HG02678 (cell line): ENCODE measurements around the gene USP7.
"Not testable (repeated sequence)": the region's sequence is repeated elsewhere in the genome, so short reads cannot be mapped to it uniquely, and the experiment has no call there.

Experiments
- ATAC-seq: cut with Tn5 transposase; IDR thresholded peaks from one replicate; pipeline ENCODE4 v1.9.1; 2021; ENCODE audit warnings: mild to moderate bottlenecking, moderate library complexity; ENCODE audit not compliant: unreplicated experiment

The USP7 gene

DNA sequence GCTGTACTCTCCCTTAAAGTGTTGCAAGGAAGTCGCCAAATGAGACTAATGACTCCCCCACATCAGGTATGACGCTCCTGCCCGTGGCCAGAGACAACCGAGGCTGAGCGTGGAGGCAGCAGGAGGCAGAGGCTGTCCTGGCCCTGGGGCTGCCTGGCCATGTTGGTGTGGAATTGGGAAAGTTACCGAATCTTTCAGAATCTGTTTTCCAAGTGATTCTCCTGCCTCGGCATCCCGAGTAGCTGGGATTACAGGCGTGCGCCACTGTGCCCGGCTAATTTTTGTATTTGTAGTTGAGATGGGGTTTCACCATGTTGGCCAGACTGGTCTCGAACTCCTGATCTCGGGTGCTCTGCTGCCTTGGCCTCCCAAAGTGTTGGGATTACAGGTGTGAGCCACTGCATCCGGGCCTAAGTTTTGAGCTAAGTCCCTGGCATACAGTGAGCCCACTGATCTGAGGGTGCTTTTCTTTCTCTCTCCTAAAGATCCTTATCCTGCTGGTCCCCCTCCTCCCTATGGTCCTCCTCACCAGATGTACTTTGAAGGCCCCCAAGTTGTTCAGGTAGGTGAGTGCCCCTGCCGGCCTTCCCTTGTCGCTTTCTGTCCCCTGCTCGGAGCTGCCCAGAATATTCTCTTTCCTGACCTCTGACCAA lies 80.9 kb downstream of the USP7 start:
- ATAC-seq: no peak

DNA sequence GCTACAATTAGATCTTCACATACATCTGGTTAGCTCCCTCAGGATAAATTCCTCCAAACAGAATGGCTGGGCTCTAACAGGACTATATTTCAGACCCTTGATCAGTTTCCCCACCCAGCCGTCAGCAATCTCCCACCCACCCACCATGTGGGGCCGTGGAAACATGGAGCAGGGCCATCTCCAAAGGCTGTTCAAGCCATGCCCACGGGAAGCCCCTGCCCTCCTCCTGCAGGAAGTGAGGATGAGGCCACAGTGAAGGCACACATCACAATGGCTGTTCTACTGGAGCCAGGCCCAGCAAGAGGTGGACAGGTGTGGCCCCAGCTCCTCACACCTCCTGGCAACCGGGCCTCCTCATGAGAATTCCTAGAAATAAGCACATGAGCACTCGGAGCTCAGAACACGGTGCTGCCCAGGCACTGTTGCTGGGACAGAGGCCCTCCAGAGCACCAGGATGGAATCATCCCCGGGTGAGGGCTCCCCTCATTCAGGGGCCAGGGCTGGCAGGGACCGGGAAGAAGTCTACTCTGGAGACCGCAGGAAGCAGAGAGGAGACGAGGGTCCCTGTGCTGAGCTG lies 81.6 kb downstream of the USP7 start, which contains the start of gene LITAFD:
Gene LITAFD, plus strand, starts transcription at position 311 of the 577 bp plus-strand sequence. CDS start 2,005 bp downstream, outside the sequence.
- ATAC-seq: no peak

DNA sequence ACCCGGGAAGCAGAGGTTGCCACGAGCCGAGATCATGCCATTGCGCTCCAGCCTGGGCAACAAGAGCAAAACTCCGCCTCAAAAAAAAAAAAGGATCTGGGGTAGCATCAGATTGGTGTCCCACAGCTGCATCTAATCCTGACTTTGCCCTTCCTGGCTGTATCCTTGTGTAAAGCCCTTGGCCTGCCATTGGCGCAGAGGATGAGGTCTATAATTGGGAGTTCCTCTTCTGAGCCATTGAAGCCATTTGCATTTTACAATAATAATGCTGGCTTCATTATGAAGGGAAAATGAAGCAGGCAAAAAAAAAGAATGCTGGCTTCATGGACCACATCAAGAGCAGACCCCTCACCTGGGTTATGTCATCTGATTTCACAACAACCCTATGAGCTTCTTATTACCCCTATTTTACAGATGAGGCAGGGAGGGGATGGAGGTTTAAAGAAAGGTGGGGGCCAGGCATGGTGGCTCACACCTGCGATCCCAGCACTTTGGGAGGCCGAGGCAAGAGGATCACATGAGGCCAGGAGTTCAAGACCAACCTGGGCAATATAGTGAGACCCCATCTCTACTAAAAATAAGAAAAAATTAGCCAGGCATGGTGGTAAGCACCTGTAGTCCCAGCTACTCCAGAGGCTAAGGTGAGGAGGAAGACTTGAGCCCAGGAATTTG lies 82.7 kb downstream of the USP7 start:
- ATAC-seq: no peak

DNA sequence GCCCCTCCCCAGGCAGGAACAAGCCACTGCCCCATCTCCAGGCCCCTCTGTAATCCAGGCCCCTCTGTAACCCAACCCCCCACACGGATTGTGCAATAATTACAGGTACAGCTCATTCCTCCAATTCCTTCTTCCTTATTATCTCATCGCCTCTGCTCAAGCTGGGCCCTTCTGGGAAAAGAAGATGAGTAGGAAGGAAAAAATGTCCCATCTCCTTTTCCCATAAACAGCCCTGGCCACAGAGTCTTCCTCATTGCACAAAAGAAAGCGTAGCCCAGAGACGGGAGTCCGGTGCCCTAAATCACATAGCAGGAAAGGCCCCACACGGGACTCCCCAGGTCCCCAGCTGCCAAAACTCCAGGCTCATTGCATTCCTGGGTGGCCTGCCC lies 85.2 kb downstream of the USP7 start:
- no peak for ATAC-seq

DNA sequence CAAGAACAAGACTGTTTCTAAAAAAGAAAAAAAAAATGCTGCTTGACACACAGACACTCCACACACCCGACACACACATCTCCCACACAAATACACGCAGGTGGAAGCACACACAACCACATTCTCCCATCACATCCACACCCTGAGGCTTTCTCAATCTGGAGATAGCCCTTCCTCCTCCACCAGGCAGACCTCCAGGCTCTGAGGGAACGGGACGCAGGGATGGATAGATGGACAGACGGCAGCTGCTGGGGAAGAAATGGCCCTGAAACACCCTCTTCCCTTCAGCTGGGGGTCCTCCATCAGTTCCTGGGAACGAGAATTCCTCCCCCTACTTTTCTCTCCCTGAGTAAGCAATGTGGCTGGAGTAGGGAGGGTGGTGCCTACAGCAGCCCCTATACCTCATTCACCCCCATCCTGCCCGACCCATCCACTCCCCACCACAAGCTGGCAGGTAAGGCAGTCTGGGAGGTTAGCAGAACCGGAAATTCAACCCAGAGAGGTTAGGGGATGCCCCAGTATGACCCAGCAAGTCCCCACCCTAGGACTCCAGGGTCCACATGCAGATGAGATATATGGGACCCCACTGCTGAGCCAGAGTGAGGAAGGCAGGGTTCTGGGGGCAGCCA lies 85.7 kb downstream of the USP7 start:
- ATAC-seq: no peak

DNA sequence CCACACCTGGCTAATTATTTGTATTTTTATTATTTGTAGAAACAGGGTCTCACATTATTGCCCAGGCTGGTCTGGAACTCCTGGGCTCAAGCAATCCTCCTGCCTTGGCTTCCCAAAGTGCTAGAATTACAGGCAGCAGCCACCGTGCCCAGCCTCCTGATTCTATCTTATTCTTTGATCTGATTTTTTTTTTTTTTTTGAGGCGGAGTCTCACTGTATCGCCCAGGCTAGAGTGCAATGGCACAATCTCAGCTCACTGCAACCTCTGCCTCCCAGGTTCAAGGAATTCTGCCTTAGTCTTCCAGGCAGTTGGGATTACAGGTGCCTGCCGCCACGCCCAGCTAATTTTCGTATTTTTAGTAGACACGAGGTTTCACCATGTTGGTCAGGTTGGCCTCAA lies 88.4 kb downstream of the USP7 start:
- ATAC-seq: not testable (repeated sequence)

DNA sequence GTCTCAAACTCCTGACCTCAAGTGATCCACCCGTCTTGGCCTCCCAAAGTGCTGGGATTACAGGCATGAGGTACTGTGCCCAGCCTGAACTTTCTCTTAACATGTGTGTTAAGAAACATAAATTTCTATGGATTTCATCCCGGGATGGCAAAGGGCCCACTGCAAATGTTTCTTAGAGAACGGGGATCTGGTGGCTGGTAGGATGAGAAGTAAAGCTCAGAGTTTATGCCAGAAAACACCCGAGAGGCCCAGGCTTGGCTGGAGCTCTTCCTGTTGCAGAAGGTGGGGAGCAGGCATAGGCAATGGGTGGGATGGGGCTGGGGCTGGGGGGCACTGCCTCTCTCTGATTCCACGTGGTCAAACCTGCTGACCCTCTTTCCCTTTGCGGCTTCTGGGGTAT lies 89.3 kb downstream of the USP7 start:
- no peak for ATAC-seq

DNA sequence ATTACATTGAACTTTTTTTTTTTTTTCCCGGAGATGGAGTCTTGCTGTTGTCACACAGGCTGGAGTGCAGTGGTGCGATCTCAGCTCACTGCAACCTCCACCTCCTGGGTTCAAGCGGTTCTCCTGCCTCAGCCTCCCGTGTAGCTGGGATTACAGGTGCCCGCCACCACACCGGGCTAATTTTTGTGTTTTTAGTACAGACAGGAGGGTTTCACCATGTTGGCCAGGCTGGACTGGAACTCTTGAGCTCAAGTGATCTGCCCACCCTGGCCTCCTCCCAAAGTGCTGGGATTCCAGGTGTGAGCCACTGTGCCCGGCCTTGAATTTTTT lies 89.9 kb downstream of the USP7 start:
- not testable (repeated sequence) for ATAC-seq

DNA sequence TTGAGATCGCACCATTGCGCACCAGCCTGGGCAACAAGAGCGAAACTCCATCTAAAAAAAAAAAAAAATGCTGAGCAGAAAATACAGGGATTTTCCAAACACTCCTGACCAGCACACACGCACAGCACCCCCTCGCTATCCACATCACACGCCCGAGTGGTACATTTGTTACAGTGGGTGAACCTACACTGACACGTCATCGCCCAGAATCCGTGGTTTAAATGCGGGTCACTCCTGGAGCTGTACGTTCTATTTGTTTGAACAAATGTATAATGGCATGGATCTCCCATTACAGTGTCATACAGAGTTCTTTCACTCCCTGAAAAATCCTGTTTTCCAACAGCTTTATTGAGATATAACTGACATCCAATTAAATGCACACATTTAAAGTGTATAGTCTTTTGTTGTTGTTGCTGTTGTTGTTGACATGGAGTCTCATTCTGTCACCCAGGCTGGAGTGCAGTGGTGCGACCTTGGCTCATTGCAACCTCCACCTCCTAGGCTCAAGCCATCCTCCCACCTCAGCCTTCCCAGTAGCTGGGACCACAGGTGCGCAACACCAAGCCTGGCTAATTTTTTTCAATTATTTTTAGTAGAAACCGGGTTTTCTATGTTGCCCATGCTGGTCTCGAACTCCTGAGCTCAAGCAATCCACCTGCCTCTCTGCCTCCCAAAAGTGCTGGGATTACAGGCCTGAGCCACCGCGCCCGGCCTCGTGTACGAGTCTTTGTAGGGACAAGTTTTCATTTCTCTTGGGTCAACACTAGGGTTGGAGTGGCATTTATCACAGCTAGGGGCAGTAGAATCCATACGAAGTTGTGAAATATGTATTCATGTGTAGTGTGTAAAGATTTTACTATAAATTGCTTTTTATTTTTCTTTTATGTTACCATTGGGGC lies 90.5 kb downstream of the USP7 start:
- no peak for ATAC-seq

DNA sequence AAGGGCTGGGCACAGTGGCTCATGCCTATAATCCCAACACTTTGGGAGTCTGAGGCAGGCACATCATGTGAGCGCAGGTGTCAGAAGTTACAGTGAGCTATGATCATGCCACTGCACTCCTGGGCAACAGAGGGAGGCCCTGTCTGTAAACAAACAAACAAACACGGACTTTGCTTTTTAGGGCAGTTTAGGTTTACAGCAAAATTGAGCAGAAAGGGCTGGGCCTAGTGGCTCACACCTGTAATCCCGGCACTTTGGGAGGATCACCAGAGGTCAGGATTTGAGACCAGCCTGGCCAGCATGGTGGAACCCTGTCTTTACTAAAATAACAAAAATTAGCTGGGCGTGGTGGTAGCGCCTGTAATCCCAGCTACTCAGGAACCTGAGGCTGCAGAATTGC lies 91.6 kb downstream of the USP7 start:
- no peak for ATAC-seq

DNA sequence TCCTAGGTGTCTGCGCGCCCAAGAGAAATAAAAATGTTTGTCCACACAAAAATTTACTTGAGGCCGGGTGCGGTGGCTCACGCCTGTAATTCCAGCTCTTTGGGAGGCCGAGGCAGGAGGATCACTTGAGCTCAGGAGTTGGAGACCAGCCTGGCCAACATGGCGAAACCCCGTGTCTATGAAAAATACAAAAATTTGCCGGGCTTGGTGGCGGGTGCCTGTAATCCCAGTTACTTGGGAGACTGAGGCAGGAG lies 93.8 kb downstream of the USP7 start:
- not testable (repeated sequence) for ATAC-seq

DNA sequence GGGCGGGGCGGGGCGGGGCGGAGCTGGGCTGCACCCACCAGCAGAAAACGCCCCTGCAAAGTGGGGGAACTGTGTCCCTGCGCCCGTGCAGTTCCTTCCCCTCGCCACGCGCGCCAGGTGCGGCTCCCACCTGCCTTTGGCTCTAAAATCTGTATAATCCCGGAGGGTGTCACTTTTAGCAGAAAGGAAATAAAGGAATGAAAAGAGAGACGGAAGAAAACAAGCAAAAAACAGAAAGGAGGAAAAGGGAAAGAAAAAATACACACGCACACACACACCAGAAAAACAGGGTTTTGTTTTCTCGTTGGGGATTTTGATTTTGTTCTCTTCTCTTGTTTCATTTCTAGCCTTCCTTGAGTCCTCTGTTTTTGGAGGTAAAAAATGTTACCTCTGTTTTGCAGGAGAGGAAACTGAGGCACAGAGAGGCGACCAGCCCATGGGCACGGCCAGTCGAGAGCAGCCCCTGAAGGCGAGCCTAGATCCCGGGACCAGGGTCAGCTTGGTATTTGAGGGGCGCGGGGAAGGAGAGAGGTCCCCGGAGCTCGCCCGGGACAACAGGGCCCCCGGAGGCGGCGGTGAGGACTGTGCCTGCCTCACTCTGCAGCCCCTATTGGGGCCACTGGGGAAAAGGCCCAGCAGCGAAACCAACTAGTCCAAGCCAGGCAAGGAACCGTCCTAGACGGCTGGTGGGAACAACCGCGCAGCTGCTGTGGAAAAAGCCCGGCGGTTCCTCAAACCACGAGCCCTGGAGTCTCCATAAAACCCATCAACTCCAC lies 94.3 kb downstream of the USP7 start:
- ATAC-seq: no peak

DNA sequence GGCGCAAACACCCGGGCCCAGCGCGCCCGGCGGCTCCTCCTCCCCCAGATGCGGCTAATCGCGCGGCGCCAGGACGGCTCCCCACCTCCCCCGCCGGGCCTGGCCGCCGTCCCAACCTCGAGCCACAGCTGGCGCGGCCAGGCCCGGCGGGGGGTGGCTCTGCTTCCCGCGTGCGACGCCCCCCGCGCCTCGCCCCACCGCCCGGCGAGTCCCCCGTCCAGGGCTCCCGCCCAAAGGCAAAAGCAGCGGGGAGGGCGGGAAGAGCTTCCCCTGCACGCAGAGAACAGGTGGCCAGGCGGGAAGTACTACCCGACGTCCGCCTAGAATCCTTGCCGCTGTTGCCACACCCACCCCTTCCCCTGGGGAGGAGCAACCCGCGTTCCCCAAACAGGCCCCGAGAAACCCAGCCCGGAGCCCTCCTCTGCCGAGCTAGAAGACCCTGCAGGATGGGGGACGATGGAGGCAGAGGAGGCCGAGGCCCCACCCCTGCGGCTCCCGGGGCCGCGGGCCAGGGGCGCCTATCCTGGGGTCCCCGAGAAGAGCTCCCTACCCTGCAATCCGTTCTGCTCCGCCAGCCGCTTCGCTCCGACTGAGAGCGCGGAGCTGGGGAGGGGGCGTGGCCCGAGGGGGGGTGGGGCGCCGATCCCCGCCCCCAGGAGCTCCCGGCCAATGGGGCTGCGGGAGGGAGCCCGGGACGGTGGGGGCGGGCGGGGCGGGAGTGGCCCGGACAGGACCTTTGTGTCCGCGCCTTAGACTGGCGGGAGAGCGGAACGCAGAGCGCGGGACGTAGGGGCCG lies 95.1 kb downstream of the USP7 start, which contains the start of gene CARHSP1:
Gene CARHSP1, minus strand, starts transcription at position 591 of the 796 bp plus-strand sequence. CDS start 9,678 bp downstream, outside the sequence.
- ATAC-seq: peak; percentile 68

DNA sequence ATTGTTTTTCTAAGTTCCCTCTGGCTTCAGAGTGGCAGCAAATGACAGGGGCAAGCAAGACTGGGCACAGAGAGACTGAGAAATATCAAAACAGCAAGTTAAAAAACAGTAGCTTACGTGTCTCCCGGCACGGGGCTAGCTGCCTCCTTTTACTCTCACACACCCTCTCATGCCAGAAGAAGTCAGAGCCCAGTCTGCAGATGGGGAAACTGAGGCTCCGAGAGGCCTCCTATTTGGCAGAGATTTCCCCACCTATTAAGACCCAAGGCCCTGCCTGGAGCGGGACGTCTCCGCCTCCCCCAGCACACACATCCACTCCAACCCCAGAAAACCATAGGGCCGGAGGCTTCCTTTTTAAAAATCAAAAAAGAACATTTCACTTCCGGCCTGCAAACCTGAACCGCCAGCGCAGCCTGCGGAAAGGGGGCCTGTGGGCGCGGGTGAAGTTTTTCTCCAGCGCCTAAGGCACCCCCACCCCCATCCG lies 95.7 kb downstream of the USP7 start:
- no peak for ATAC-seq

DNA sequence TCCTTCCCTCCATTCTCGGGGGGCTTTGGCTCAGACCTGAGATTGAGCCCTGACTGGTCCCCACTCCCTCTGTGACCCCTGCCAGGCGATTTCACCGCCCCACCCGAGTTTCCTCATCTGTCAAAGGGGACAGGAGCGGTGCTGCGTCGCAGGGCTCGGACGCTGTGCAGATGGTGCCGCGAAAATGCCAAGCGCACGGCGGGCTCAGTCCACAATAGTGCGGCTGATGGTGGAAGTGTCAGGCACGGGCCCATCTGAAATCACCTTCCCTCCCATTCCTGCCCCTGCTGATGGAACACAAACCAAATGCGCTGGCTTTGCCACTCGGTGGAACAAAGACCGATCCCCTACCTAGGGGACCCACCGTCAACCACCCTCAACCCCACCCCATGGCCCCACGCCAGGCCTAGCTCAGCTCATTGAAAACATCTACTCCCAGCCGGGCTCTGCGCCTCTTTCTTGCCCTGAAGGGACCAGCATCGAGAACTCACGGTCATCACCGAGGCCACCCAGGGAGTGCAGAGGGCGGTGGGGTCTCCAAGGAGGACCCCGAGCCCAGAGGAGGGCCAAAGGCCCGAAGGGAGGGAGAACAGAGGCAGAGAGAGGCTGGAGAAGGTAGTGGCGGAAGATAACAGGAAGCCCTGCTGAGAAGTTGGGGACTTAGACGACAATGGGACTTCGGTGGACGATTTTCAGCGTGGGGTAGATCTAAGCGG lies 96.3 kb downstream of the USP7 start:
- ATAC-seq: no peak

DNA sequence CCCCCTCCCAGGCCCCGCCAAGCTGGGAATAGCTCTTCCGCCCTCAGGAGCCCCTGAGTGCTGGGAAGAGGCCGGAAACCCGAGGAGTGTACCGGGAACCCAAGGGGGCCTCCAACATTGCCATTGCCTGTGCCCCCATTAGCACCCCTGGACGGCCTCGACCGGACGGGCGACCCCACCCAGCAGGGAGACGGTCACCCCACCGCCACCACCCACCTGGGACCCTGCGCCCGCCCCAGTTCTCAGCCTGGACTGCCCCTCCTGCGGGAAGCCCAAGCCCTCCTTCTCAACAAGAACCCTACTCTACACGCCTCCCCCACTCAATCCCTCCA lies 96.9 kb downstream of the USP7 start:
- ATAC-seq: no peak

DNA sequence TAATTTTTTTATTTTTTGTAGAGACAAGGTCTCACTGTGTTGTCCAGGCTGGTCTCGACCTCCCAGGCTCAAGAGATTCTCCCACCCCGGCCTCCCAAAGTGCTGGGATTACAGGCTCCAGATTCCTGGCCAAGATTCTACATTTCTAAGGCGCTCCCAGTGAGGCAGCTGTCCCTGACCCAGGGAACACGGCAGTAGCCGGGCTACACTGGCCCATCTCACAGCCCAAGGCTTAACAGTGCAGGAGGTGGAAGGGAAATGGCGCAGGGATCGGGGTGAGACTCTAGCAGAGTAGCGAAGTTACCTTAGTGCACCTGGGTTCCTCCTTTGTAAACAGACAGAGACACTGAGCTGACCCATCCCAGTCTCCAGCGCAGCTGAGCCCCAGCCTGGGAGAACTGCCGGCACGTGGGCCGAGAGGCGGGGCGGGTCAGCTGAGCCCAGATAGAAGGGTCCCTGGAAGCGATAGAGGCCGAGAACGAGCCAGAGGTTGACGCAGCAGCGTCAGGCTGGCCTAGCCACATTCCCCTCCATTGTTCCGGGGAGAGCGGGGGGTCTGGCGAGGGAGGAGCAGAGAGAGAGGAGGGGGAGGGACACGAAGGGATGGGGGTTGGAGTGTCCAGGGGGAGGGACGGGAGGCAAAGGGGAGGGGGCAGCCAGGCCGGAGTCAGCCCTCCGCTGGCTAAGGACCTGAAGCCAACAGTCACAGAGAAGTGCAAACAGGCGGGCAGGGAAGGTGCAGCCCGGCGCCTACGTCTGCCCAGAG lies 97.4 kb downstream of the USP7 start:
- ATAC-seq: no peak
